GM15510 (cell line): ENCODE results near the gene KTN1.

ENCODE experiments used
- POLR2A ChIP-seq: IDR thresholded peaks from 3 replicates; pipeline ENCODE4 v1.6.1; 2011; ENCODE audit warnings: borderline replicate concordance; ENCODE audit not compliant: insufficient read length; ENCODE audit errors: extremely low read depth

Gene KTN1

GRCh38 chr14:55587847-55588246 lies 7.8 kb downstream of the KTN1 start:
- TF ChIP-seq POLR2A, result no peak

GRCh38 chr14:55588259-55588699 lies 8.3 kb downstream of the KTN1 start:
- no peak for TF ChIP-seq POLR2A

GRCh38 chr14:55589171-55589570 lies 9.2 kb downstream of the KTN1 start:
- TF ChIP-seq POLR2A, result no peak

- no peak for TF ChIP-seq POLR2A
These were observed 12.4 kb downstream of the KTN1 start for GRCh38 chr14:55592436-55592835.

DNA sequence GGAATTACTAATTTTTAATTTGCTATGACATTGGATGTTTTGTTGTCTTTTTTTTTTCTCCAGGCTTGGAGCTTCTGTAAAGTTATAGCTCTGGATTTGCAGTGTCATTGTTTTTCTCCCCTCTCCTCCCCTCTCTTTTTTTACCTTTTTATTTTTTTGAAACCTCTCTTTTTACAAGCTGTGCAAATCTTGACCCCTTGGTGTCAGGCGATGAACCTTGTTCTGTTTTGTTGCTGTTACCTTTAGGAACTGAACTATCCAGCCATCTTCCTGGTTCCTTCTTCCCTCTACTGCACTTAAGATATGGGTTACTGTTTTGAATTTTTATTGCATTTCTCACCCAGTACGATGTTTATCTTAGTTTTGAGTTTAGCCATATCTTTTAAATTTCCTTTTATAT lies 13.7 kb downstream of the KTN1 start:
- TF ChIP-seq POLR2A, result no peak

GRCh38 chr14:55599250-55599879 lies 19.4 kb downstream of the KTN1 start:
- TF ChIP-seq POLR2A, result no peak

DNA sequence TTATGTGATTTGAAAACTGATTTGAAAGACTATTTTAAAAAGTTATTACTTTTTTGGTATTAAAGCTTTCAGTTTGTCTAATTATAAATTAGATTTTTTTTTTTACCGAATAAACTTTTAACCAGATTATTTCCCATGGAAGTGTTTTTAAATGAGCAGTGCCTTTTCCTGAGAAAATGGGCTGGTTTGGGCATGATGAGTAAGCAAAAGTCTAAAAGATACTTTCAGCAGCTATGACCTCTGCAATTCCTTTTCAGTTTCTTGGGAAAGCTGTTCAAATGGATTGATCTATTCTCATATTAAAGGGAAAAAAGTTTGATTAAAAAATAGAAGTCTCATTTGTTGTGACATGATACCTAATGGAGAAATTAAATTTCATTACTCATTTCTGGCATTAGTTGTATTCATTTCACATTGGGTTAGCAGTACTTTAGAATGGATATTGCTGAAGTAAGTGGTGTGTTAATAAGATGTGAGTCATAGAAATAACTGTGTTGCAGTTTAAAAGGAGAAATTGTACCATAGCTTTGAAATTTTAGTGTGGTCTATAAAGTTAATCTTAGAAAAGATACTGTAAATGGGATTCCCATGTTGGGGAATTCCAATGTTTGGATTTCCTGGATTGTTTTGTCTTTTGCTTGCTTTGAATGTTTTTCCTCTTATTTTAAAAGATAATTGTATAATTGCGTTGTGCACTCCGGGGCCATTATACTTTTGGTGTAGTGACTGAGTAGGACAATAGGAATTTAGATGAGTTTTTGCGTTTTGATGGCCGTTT lies 21.0 kb downstream of the KTN1 start:
- no peak for TF ChIP-seq POLR2A

- no peak for TF ChIP-seq POLR2A
These were observed 23.5 kb downstream of the KTN1 start for GRCh38 chr14:55603401-55603953.

DNA sequence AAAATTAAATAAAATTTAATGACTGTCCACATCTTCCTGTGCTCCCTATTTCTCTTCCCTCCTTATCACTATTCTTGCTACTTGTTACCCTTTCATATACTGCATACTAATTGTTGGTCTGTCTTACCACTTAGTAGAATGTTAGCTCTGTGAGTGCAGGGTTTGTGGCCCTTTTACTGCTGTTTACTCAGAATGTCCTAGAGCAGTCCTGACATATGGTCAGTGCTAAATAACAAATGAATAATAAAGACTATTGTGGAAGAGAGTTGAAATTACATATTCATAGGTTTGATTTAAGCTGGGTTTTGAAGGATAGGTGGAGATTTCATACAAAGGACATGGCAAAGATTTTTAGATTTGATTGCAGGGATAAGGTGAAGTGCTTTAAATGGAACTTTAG lies 24.5 kb downstream of the KTN1 start:
- TF ChIP-seq POLR2A, result no peak

- TF ChIP-seq POLR2A, result no peak
These were observed 25.0 kb downstream of the KTN1 start for GRCh38 chr14:55604900-55605418.

DNA sequence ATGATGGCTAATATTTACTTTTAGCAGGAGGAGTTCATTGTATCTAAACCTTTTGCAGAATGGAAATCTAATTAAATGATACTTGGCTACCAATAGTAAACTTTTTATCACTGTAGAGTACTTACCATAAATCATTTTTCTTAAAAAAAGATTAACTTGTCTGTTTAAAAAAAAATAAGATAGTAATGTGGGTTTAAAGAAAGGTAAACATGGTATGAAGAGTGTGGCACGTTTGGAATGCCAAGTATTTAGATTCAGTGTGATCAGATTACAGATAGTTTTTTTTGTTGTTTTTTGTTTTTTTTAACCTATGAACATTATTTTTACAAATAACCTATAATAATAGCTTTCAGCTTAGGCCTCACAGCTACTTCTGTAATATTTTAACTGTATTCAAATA lies 25.8 kb downstream of the KTN1 start:
- no peak for TF ChIP-seq POLR2A

DNA sequence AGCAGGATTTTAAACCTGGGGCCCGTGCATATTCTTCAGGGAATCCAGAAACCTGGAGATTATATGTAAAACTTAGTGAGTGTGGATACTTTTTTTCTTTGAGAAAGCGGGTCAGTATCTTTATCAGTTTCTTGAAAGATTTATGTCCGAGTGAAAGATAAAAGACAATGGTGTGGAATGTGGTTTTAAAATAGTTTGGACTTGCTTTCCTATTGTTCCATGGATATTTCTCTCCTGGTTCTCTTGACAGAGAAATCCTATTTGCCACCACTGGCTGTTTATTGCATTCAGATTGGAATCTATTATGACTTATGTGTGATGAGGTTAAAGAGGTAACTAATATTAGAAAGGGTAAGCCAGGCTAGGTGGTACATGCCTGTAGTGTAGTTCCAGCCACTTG lies 27.4 kb downstream of the KTN1 start:
- no peak for TF ChIP-seq POLR2A

- TF ChIP-seq POLR2A, result no peak
These were observed 29.7 kb downstream of the KTN1 start for GRCh38 chr14:55609681-55610080.

- no peak for TF ChIP-seq POLR2A
These were observed 30.8 kb downstream of the KTN1 start for GRCh38 chr14:55610713-55611370.

GRCh38 chr14:55611859-55612258 lies 31.9 kb downstream of the KTN1 start:
- TF ChIP-seq POLR2A, result no peak
